Myocyte (in vitro differentiated cells): Measurements from ENCODE around the gene CEBPG. TPM values are rescaled to one million over a fixed set of nuclear protein-coding genes. Genes with fewer than 3 reads are reported as not detected.

Experiments used
- DNase-seq: peaks from one replicate; pipeline ENCODE4 v3.0.0-alpha.2; 2012; ENCODE audit warnings: low read depth
- total RNA-seq: library from RNA; depleted of rRNA; stranded (reverse); fragments of >200 nt; gene quantifications from 2 replicates; pipeline ENCODE4 v1.2.3, GENCODE V29; 2014

CEBPG gene
- total RNA-seq, 1 donor from 2014 or later: 21.7 TPM

- DNase-seq: no peak
These were observed 45.6 kb downstream of the CEBPG start for GRCh38 chr19:33418871-33419787.

GRCh38 chr19:33419788-33420130 is 46.2 kb downstream of the CEBPG start:
- DNase-seq: no peak

GRCh38 chr19:33420821-33421220 is 47.3 kb downstream of the CEBPG start:
- no peak for DNase-seq

- no peak for DNase-seq
These were observed 47.9 kb downstream of the CEBPG start for GRCh38 chr19:33421368-33421767.

- DNase-seq: no peak
These were observed 49.1 kb downstream of the CEBPG start for GRCh38 chr19:33422369-33423180.

GRCh38 chr19:33424181-33424580 is 50.7 kb downstream of the CEBPG start:
- DNase-seq: peak; percentile 40

- no peak for DNase-seq
These were observed 53.3 kb downstream of the CEBPG start for GRCh38 chr19:33426621-33427361.

- no peak for DNase-seq
These were observed 54.5 kb downstream of the CEBPG start for GRCh38 chr19:33427801-33428626.

- DNase-seq: no peak
These were observed 55.2 kb downstream of the CEBPG start for GRCh38 chr19:33428627-33429125.

- no peak for DNase-seq
These were observed 56.6 kb downstream of the CEBPG start for GRCh38 chr19:33429891-33430673.

- DNase-seq: peak; percentile 73
These were observed 57.3 kb downstream of the CEBPG start for GRCh38 chr19:33430674-33431277.

GRCh38 chr19:33432015-33432414 is 58.5 kb downstream of the CEBPG start:
- no peak for DNase-seq

Other genes with a start within 250 kb of the CEBPG start
- gene WDR88, start 241.6 kb upstream of the CEBPG start, total RNA-seq: not detected in 2 replicates
- gene LRP3, start 179.4 kb upstream of the CEBPG start, total RNA-seq: 34.2 and 40.6 TPM in 2 replicates
- not detected in 2 replicates for gene SLC7A10, start 147.9 kb upstream of the CEBPG start, total RNA-seq
- 0.86 and 1.6 TPM in 2 replicates for gene CEBPA, start 71.2 kb upstream of the CEBPG start, total RNA-seq
- 67.1 and 68.2 TPM in 2 replicates for gene PEPD, start 148.1 kb downstream of the CEBPG start, total RNA-seq
- gene CHST8, start 248.2 kb downstream of the CEBPG start, total RNA-seq: not detected in 2 replicates